Vagina (tissue), 2 donors: ENCODE measurements around the gene YTHDF2.

ENCODE experiments used
- CTCF ChIP-seq, 3 experiments: fragments of 450-650 bp in 2 of 3; fragments of 200-600 bp in 1 of 3; sonication (generic) in 1 of 3; IDR thresholded peaks; one replicate each; pipeline ENCODE4 v1.5.1; 2017 to 2019; ENCODE audit warnings: antibody characterized with exemption in 3 of 3, mild to moderate bottlenecking in 2 of 3, moderate library complexity in 2 of 3
- POLR2AphosphoS5 ChIP-seq, 2 donors: sonication (generic); formaldehyde crosslinking; IDR thresholded peaks; one replicate each; pipeline ENCODE4 v1.9.0; 2017; ENCODE audit warnings: antibody characterized with exemption in 2 of 2, mild to moderate bottlenecking in 2 of 2, low read depth in 1 of 2; ENCODE audit not compliant: insufficient read depth in 1 of 2

GRCh38 chr1:28720376-28720775 is 16.4 kb upstream of the YTHDF2 start:
- no peak for TF ChIP-seq POLR2AphosphoS5 (IDR thresholded peaks at IDR 0.05; ENCODE audit: insufficient read depth in 1 of 2, low read depth in 1 of 2)
- TF ChIP-seq CTCF (IDR thresholded peaks at IDR 0.05) = no peak
